ENCODE results near the gene ERBB4. TPM values are rescaled to one million over a fixed set of nuclear protein-coding genes. Genes with fewer than 3 reads are reported as not detected.
A peak's percentile ranks its signal among the peaks of the same experiment; 100 is the strongest.

Gene ERBB4
- total and polyA plus RNA-seq, 2 of the 8 experiments (the other 6 are each of a cell fraction or from before 2014, with no cell fraction given): 0.34 to 1.3 TPM

- Histone ChIP-seq H3K9me3 (ENCODE audit: insufficient read depth in 2 of 2, low read depth in 1 of 2, low read length in 1 of 2) (peaks cover 0 to 3% of the 10 kb centered on the region in 2 experiments; a peak in 1 of 4 replicates), H2BK120ac (replicated peaks; ENCODE audit: low read depth, low read length) (no peak overlapping the region), H4K91ac (replicated peaks; ENCODE audit: insufficient read length, low read length) (peak overlapping the region; percentile 44), H2BK12ac (ENCODE audit: low read depth, low read length) (no peak overlapping the region), H3K23me2 (ENCODE audit: low read depth, low read length) (no peaks in the 10 kb centered on the region), H3K56ac (replicated peaks; ENCODE audit: insufficient read length, low read depth, low read length) (no peak overlapping the region), H2BK5ac (ENCODE audit: low read depth, low read length) (no peak overlapping the region), H3K4ac (replicated peaks; ENCODE audit: insufficient read length, low read depth, low read length) (no peak overlapping the region), H3K4me2 (ENCODE audit: insufficient read depth in 1 of 2, low read depth in 2 of 2, low read length in 2 of 2) (no peak overlapping the region), H4K20me1 (replicated peaks in 1 of 2; ENCODE audit: control insufficient read depth in 1 of 2, insufficient read depth in 2 of 2, low read length in 2 of 2) (no peaks in the 10 kb centered on the region), H2AFZ (ENCODE audit: low read length) (no peak overlapping the region), H3K14ac (ENCODE audit: insufficient read length) (no peak overlapping the region), H3K27me3 (replicated peaks in 1 of 4; ENCODE audit: control insufficient read depth in 3 of 4, extremely low read depth in 1 of 4, insufficient read depth in 3 of 4, low read length in 3 of 4) (no peaks in the 10 kb centered on the region), H3K18ac (ENCODE audit: extremely low read depth, low read length) (no peak overlapping the region), H3K23ac (ENCODE audit: insufficient read length) (no peak overlapping the region), H3K27ac (ENCODE audit: low read depth, low read length) (no peak overlapping the region), H3K79me2 (ENCODE audit: control insufficient read depth in 1 of 2, insufficient read depth in 2 of 2, low read length in 2 of 2) (no peaks in the 10 kb centered on the region), H2AK5ac (ENCODE audit: low read depth, low read length) (no peak overlapping the region), H2BK20ac (ENCODE audit: low read length) (no peak overlapping the region), H3K4me1 (replicated peaks in 1 of 4; ENCODE audit: control insufficient read depth in 3 of 4, insufficient read depth in 4 of 4, low read length in 3 of 4) (peaks cover 0 to 5% (median 3%) of the 10 kb centered on the region in 4 experiments; a peak in 2 of 7 replicates), H4K5ac (ENCODE audit: insufficient read length, low read depth, low read length) (no peak overlapping the region), H3K9ac (replicated peaks in 1 of 4; ENCODE audit: extremely low read depth in 1 of 4, low read depth in 3 of 4, low read length in 3 of 4) (no peak overlapping the region), H3K4me3 (ENCODE audit: extremely low read depth in 1 of 4, insufficient read depth in 2 of 4, low read depth in 3 of 4, low read length in 4 of 4) (no peak overlapping the region), H4K8ac (ENCODE audit: extremely low read depth, insufficient read depth, low read length) (no peak overlapping the region), H3K36me3 (ENCODE audit: control insufficient read depth in 2 of 4, insufficient read depth in 4 of 4, low read length in 3 of 4) (no peaks in the 10 kb centered on the region; a peak in 1 of 8 replicates), H2BK15ac (ENCODE audit: low read length) (no peak overlapping the region), H3K79me1 (ENCODE audit: low read depth, low read length) (no peaks in the 10 kb centered on the region)
- no peak for TF ChIP-seq SIX5 (IDR thresholded peaks at IDR 0.05; ENCODE audit: low read depth, low read length)
- no peak for TF ChIP-seq RAD21 (IDR thresholded peaks at IDR 0.05 in 1 of 2, conservative IDR thresholded peaks at IDR 0.05 in 1 of 2; ENCODE audit: low read depth in 2 of 2, low read length in 2 of 2)
- TF ChIP-seq NANOG (IDR thresholded peaks at IDR 0.05; ENCODE audit: insufficient read depth, low read depth, low read length, poor library complexity, severe bottlenecking): no peak
- no peak for TF ChIP-seq JUN (IDR thresholded peaks at IDR 0.05; ENCODE audit: low read depth, low read length)
- no peak for TF ChIP-seq HDAC6 (IDR thresholded peaks at IDR 0.05; ENCODE audit: low read depth, low read length)
- no peak for TF ChIP-seq CREB1 (IDR thresholded peaks at IDR 0.05)
- TF ChIP-seq CBX8 (IDR thresholded peaks at IDR 0.05; ENCODE audit: borderline replicate concordance, low read depth, low read length): no peak
- TF ChIP-seq RBBP5 (IDR thresholded peaks at IDR 0.05; ENCODE audit: borderline replicate concordance, low read depth, low read length): no peak
- FAIRE-seq: no peak
- no peak for DNase-seq (ENCODE audit: low read depth in 1 of 2, low spot score in 2 of 2)
- ChIA-PET POLR2A (ENCODE audit: partially characterized antibody) (no interaction called here), CTCF (ENCODE audit: partially characterized antibody) (interaction anchor here (1.0 to 1.4 kb wide), 2 partner anchors 10 to 223 kb away, joined by 3 read pairs; no protein-coding TSS in a partner anchor)
- 92% methylated on average over 1 of the region's 1 CpG; no CpG with 5 or more reads in 1 of the 2 experiments for WGBS, 2 experiments (ENCODE audit: extremely low coverage in 1 of 2, insufficient coverage in 1 of 2, insufficient read length in 1 of 2, insufficient replicate concordance in 2 of 2, low coverage in 1 of 2, low lambda C conversion rate in 2 of 2, missing lambda C conversion rate in 1 of 2)
These were observed 1170.1 kb downstream of the ERBB4 start for GRCh38 chr2:211368467-211368866.
